ENCODE measurements around the gene CORO2A.
A peak's percentile ranks its signal among the peaks of the same experiment; 100 is the strongest.
"Not testable (repeated sequence)": the region's sequence is repeated elsewhere in the genome, so short reads cannot be mapped to it uniquely, and the experiment has no call there.

CORO2A gene

DNA sequence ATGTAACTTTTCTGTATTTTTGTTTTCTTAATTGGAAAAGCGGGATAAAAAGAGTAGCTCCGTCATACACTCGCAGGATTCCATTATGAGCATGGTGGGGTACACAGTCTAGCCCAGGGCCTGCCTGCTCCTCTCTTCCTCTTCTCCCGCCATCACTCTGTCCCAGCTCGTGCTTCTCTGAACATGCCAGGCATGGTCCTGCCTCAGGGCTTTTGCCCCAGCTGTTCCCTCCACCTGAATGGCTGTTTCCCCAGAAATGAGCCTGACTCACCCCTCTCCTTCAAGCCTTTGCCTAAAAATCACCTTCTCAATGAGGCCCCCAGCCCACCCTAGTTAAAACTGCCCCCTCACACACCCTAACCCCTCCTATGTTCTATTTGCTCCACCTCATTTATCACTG is 4.5 kb downstream of the CORO2A start:
- DNase-seq, result no peak

DNA sequence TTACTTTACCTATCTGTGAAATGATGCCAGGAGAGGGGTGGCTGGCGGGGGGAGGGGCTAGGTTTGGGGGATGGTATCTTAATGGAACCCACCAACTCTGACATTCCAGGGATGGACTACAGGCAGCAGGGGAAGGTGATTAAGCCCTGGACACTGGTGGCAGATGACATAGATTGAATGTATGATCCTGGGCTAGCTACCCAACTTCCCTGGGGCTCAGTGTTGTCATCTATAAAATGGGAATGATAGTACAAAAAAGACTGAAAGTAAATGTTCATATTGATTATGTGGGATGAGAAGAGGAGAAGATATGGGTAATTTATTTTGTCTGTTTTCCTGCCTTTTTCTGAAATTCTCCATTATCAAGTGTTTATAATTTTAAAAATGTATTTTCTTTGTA is 6.2 kb downstream of the CORO2A start:
- DNase-seq, result no peak

DNA sequence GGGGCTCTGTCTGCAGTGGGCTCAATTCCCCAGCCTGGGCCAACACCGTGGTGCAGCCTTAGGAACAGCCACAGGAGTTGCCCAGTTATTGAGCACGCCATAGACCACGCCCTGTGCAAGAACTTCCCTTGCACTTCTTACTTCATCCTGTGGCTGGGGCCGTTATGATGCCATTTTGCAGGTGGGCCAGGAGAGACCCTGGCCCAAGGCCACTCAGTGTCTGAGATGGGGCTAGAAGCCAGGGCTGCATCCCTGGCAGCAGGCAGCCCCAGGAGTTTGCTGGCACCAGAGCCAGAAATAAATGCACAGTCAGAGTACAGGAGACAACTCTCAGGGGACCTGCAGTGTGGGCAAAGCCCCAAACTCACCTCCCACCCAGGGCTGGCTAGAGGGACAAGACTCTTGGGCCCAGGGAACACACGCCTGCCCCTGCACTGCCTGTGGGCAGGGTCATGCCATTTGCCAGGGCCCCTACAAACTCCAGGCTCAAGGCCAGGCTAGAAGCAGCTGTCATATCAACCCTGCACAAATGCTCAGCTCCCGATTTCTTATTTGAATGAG is 6.7 kb downstream of the CORO2A start:
- no peak for DNase-seq

DNA sequence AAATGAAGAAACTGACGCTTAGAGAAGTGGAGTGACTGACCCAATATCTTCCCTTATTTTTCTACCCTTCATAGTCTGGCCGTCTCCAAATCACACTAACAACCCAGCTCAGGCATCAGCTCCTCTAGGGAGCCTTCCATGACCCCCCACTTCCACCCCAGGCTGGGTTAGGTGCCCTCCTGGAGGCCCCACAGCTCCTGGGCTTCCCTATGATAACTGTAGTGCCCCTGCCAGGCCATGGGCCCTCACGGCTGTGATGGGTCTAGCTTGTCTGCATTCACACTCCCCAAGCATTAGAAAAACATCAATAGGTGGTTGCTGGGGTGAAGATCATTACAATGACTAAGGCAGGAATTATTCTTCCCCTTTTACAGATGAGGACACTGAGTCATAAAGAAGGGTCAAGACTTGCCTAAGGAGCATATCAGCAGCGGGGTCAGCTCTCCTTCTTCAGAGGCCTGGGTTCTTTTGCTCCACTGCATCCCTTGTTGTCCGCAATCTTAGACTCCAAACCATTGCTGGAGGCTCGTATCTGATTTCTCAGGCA is 7.3 kb downstream of the CORO2A start:
- DNase-seq, result no peak

DNA sequence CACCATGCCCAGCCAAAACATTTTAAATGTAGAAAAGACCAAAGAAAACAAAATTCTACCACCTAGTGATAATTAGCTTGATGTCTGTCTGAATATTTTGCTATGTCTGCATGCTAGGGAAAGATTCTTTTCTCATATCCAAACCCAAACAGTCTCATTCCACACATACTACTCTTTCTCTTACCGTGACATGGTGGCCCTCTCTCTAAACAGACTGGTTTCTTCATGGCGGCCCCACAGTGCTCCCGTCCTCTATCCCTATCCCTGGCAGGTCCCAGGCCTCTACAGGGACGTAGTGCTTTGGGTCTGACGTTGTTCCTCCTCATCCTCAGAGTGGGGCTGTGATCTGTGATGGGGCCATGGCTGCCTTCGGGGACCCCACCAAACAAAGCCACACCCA is 8.1 kb downstream of the CORO2A start:
- DNase-seq, result no peak

DNA sequence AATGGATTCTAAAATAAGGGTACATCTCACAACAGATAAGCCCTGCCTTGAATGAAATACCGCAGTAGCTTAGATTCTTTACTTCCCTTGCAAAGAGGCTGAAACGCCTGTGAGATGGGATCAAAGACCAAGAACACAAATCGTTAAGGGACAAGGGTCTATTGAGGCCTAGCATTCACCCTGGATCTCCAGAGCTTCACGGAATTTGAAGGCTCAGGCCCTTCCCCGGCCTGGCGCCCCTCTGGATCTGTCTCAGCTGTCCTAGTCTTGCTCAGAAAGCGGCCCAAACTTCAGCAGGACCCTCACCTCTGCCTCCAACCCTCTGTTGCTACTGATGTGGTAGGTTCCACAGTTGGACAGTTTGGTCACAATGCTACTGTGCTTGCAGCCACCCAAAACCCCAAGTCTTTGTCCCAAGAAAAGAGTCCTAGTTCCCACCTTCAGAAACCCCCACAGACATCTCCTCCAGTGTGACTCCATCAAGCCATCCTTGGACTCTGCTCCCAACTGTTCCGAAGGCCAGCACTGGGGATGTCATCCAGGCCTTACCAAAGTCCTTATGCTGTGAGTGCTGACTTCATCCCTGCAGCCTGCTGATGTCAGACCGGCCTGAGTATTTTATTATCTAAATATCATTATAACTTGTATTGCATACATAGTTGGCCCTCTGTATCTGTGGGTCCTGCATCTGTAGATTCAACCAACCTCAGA is 9.4 kb downstream of the CORO2A start:
- no peak for DNase-seq

DNA sequence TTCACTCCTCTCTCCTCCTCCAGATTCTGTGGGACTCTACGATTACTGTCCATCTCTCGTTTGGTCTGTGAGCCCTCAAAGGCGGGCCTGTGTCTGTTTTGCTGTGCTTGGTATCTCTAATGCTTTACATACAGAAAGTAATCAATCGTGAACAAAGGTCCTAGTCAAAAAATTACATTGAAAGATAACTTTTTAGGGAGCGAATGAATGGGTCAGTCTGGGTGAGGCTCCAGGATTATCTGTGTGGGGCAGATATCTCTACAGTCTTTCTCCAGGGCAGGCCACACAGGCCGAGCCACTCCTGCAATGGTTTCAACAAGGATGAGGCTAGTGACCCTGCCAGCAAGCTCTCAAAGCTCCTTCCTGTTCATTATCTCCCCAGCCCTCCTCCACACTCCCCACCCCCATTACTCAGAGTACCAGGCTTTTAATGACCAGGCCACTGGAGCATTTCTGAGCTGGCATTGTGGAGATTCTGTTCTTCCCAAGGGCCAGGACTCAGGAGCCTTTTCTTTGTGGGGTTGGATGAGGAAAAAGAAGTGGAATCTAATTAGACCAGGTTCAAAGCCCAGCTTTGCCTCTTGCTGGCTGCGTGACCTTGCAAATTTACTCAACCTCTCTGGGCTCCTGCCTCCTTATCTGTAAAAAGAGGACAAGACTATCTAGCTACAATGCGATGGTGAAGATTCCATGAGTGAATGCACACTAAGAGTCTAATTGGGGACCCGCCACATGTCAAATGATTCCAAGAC is 10.2 kb downstream of the CORO2A start:
- DNase-seq, result no peak

DNA sequence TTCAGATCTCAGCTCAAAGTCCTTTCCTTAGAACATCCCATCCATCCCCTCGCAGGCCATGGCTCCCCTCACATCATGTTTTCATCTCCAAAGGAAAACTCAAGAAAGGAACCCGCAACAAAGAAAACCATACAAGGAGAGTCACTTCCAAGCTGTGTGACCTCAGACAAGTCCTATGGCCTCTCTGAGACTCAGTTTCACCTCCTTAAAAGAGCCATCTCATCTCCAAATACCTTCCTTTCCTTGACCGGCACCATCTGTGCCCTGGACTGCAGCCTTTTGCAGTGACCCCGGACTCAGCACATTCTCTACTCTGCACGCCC is 10.7 kb downstream of the CORO2A start:
- DNase-seq, result no peak

DNA sequence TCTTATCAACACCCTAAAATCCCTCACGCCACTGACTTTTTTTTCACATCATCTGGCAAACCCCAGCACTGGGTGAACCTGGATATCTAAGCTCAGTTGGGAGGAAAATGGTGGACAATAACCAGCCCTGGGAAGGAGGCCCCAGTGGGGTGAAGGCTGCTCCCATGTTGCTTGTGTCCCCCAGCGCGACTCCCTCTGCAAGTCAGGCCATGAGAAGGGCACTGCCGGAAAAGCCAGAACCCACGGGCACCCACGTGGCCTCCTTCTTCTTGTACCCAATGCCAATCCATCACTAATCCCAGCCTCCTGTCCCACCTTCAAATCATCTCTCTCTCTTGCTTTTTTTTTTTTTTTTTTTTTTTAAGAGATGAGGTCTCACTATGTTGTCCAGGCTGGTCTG is 11.4 kb downstream of the CORO2A start:
- no peak for DNase-seq

DNA sequence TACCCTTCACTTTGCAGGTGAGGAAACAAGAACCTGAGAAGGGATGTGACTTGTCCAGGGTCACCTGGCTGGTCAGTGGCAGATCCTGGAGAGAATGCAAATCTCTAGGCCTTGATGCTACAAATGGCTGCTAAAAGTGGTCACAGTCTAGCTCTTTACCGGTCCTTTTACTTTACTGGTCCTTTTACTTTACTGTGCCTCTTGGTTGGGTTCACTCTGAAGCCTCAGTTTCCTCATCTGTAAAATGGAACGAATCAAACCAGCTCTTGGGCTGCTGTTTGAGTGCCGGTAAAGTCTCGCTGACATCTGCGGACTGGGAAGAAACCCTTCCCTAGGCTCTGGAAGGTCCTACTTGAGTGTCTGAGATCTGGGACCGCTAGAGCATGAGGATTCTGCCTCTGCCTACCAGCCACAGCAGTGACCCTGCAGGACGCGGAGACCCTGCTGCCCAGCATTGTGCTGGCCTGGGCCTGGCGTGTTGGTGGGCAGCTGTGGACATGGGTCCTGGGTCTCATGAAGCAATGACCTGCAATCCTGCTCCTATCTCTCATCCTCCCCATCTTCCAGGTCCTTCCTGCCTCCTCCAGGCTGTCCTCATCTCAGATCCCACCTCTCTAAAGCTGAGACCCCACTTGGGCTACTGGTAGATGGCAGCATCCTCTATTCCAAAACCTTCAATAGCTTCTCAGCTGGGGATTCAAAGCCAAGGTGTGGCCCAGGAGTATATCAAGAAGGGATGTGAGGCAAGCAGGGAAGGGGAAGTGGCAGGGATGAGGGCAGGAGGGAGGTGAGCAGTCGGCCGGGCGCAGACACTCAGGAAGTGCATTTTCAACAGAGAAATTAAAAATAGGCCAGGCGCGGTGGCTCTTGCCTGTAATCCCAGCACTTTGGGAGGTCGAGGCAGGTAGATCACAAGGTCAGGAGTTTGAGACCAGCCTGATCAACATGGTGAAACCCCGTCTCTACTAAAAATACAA is 13.3 kb downstream of the CORO2A start:
- no peak for DNase-seq

DNA sequence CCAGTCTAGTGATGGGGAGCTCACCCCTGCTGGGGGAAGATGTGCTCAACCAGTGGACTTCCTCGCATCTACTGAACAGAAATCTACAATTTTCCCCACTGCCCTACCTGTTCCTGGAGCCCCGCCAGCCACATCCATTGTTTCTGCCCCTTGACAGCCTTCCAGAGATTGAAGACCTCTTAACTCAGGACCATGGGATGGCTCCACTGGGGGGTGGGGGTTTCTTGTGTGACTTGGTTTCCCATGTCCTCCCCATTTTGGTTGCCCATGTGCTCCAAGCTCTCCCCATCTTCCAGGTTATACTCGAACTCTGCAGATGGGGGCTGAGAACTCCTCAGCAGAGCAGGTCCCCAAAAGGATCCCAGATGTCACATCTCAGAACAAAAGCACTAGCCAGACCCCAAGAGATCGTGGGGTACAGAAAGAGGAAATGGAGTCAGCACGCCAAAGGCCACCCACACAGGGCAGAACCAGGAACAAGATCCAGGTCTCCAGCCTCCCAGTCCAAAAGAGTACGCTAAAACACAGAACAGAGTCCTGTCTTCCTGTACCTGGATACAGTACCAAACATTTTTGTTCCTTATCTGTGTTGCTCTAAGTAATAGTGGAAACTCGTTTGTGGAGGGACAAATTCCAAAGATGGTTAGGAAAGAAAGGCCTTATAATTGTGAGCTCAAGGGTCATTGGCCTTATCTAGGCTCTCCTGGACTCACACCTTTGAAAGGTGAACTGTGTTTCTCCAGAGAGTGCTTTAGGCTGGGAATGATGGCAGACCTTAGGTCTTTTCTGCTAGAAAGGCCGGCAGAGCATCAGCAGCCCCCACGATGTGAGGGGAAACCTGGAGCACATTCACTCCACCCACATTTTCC is 15.8 kb downstream of the CORO2A start:
- DNase-seq, result no peak

DNA sequence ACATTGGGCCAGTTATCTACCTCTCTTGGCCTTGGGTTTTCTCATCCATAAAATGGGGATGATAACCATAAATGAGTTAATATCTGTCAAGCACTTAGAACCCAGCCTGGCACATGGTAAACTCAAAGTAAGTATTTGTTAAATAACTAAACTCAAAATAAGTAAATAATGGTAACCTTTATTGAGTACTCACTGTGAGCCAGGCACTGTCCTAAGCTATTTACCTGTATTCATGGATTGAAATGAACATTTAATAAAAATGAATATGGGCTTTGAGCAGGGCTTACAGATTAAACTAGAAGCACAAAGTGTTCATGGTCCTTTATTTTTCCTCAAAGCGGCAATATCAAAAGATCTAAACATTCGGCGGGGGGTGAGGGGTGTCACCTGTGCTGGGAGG is 16.7 kb downstream of the CORO2A start:
- no peak for DNase-seq

DNA sequence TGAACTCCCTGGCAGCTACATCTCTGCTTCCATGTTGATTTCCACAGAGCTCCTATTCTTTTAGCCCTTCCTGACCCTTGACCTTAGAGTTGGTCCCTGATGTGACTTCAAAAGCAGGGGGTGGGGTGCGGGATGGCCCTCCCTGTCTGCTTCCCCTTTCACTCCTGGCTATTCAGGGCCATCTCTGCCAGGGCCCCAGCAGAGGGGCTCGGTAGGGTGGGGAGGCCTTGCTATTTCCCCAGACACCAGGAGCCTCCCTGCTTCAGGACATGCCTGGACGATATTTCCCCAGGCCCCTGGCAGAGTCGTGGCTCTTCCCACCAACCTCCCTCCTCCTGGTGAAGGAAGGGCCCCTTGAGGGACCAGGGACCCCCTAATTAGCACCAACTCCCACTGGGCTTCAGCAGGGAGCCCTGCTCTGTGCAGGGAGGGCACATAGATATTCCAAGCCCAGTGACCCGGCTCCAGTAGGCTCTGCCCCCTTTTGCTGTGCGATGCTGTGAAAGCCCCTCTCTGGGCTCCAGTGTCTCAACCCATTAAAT is 17.3 kb downstream of the CORO2A start:
- no peak for DNase-seq

DNA sequence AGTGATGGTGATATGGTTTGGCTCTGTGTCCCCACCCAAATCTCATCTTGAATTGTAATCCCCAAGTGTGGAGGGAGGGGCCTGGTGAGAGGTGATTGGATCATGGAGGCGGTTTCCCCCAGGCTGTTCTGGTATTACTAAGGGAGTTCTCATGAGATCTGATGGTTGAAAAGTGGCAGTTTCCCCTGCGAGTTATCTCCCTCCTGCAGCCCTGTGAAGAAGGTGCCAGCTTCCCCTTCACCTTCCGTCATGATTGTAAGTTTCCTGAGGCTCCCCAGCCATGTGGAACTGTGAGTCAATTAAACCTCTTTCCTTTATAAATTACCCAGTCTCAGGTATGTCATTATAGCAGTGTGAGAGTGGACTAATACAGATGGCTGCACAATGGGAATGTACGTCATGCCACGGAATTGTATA is 17.9 kb downstream of the CORO2A start:
- DNase-seq, result not testable (repeated sequence)

DNA sequence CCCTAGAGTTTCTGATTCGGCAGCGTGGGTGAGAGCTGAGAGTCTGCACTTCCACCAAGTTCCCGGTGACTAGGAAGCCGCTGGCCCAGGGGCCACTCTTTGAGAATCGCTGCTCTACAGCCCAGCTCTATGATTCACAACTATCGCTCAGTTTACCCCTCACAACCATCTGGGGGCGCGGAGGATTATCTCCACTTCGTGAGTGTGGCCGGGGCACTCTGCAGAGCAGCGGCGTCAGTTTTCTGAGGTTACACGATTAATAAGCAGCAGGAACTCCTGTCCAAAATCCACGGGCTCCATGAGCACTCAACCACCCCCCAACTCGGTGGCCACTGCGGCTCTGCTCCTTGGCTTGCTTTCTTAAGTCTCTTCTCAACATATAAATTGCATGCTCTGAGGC is 19.3 kb downstream of the CORO2A start:
- no peak for DNase-seq

DNA sequence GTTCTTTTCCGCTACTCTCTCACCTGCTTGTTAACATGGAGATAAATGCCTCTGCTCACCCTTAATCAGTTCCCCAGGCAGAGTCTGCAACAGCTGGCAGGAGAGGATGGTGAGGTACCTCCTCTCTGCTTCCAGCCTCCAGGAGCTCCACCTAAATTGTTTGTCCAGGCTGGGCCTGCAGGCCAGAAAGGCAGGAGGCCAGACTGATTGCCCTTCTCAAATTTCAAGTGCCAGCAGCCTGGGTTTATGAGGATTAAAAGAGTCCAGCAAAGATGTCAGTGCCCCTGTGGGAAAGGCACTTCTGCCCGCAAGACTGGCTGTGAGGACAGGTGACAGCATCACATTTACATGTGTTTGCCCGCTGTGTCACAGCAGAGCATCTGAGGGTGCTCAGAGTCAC is 19.8 kb downstream of the CORO2A start:
- DNase-seq, result peak; percentile 94

DNA sequence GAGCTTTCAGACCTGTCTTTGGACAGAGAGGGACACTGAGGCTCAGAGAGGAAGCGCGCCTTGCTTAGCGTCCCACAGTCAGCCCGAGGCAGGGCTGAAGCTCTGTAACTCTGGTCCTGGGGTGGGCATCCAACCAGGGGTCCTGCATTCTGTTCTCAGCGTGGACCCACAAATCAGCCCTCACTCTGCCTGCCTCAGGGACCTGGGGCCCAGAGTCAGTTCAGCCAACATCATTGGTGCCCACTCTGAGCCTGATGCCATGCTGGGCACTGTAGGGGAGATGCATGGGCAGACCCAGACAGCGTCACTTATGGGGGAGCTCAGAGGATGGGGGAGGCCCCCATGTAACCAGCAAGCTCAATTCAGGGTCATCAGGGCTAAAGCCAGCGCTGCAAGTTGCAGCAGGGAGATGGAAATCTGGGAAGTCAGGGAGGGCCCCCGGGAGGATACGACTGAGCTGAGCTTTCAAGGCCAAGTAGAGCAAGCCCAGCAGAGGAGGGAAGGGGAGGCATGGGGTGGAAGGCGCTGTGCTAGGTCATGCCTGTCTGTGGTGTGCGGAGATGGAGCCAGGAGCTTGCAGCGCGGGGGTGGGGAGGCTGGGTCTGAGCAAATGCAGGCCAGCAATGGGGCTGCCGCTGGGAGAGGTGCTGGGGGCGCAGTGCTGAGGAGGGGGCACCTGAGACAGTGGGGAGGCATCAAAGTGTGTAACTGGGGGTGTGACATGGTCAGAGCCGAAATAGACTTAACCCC is 21.1 kb downstream of the CORO2A start:
- DNase-seq, result no peak

DNA sequence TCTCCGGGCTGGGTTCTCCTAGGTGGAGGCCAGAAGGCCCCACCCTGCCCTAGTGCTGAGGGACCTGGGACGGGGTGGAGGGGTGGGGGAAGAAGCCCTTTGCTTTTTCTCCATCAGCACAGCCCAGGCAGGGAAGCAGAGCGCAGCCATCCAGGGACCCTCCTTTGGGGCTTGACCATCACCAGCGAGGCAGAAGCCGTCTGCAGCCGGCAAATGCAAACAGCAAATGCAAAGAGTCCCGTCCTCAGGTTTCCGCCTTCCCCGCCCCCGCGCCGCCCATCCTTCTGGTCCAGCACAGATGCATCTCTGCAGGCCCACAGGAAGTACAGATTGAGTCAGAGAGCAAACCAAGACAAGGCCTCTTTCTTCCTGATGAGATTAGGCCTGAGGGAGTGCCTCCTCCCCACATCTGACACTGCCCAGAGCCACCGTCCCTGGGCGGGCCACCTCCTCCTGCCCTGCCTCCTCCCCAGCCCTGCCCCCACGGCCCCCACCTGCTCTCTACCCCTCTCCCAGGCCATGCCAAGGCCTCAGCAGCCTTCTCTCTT is 23.4 kb downstream of the CORO2A start:
- peak; percentile 55 for DNase-seq

DNA sequence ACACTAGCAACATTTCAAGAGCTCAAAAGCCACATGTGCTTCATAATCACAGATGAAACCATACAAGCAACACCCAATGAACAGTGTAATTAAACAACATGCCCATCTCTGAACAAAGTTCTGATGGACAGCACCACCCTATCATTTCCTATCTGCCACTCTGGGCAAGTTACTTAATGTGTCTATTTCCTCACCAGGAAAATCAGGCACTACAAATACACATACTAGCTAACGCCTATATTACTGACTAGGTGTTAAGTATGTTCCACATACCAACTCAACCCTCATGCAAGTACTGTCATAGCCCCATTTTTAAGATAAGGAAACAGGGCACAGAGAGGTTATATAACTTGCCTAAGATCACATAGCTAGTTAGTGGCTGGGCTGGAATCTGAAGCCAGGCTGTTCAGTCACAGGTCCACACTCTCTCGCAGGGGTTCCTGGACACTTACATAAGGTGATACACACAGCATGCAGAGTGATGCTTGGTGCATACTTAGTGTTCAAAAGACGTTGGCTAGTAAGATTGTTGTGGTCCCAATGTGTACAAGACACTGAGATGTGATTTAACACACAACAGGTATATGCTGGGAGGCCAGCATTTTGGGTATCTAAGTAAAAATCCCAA is 24.2 kb downstream of the CORO2A start:
- no peak for DNase-seq

DNA sequence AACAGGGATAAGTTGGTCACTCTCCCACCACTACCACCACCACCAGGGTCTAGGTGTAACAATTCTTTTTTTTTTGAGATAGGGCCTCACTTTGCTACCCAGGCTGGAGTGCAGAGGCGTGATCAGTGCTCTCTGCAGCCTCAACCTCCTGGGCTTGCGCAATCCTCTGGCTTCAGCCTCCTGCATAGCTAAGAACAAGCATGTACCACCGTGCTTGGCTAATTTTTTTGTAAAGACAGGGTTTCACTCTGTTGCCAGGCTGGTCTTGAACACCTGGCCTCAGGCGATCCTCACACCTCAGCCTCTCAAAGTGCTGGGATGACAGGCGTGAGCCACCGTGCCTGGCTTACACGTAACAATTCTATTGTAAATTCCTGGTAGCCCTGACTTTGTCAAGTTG is 27.5 kb downstream of the CORO2A start:
- DNase-seq, result no peak

Measured in NCI-H510A treated with DMSO at 0.1 percent for 48 hours (cell line).